NOMO-1 (cell line): ENCODE results near the gene ITPR2.
"Not testable (repeated sequence)": the region's sequence is repeated elsewhere in the genome, so short reads cannot be mapped to it uniquely, and the experiment has no call there.

Experiments used
- DNase-seq, 2 experiments: peaks; one replicate each; lab custom pipeline; 2025; ENCODE audit not compliant: unreplicated experiment in 2 of 2; lab: John Stamatoyannopoulos, UW

ITPR2 gene

GRCh38 chr12:26636710-26637328 lies 196.2 kb downstream of the ITPR2 start:
- DNase-seq, result no peak

DNA sequence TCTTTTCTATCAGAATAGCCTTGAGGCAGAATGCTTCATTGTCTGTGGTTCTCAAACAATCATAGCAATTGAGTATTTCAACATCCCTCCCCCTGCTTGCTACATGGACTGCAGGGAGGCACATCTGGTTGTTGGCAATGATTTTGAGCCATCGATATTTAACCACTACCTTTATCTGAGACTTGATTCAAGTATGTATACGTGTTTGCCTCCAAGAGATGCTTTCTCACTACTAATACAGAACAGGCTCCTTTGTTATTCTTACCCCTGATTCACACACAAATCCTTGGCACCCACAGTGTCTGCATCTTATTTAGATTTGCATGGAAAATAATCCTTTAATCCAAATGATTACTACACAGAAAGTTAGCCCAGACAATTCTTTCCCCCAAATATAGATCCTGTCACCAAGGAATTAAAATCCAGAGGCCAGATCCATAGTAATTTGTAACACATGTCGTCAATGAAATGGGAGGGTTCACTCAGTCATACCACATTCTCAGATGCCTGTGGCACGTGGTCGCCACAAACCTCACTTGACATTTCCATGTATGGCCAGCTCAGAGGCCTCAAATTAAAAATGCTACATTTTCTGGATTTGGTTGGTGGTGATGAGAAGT lies 199.3 kb downstream of the ITPR2 start:
- no peak for DNase-seq

DNA sequence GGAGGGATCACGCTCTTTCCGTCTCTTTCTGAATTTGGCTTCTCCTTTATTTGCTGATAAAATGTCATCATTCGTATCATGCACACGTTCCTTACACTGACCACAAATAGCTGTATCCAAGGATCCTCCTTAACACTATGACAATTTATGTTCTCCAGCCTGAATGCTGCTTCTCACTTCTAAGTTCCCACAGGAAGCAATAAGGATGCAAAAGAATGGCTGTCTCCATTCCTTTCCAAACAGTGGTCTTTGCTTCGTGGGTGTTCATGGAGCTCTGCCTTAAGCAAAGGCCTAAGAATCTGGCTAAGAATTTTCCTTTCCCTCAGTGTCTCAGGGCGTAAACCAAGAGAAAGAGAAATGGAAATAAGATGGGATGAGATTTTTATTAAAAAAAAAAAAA lies 200.2 kb downstream of the ITPR2 start:
- no peak for DNase-seq

DNA sequence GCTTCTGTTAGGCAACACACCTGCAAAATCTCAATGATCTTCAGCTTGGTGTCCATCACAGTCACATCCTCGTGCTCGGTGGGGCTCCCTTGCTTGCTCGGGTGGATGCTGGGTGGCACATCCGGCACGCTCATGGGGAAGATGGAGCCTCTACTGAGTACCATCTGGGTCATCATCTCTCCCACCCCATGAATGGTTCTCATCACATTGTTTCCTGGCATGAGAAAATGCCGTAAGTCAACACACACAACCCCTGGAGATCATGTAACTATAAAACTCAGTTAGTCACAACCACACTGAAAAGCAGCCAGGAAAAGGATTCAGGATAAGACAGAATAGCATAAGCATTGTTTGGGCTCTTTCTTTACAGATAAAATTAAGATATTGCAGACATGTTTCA lies 201.1 kb downstream of the ITPR2 start:
- no peak for DNase-seq

DNA sequence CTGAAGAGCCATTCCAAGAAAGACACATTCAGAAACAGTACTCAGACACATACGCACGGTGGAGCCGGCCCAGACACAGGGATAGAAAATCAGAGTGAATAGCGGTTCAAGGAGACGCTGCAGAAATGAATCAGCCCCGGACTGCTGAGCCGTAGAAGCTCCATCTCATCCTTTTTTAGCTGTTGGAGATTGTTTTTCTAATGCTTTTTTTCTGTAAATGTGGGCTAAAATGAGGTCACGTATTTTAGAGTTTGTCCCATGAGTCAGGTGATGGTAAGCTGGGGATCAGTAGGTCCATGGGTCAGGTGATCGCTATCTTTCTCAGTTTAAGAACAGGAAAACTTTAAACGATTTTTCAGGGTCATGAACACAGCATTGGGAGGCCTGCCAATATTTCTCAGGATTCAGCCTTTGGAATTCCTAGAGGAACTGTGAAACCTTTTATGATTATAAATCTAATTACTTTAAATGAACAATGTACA lies 202.4 kb downstream of the ITPR2 start:
- DNase-seq, result no peak

GRCh38 chr12:26629864-26630263 lies 203.1 kb downstream of the ITPR2 start:
- DNase-seq, result no peak

GRCh38 chr12:26628234-26628633 lies 204.8 kb downstream of the ITPR2 start:
- DNase-seq, result no peak

DNA sequence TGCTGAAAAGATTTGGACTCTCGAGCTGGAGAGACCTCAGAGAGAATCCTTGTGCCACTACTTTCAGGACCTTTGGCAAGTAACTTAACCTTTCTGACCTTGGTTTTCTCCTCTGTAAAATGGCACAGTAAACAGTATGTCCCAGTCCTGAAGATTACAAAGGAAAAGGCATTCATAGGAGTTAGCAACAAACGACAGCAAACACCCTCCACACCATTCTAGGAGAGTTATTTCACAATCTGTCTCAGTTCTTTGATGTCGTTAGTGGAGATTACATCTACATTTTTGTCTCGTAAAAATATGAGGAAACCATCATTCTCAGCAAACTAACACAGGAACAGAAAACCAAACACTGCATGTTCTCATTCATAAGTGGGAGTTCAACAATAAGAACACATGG lies 205.7 kb downstream of the ITPR2 start:
- no peak for DNase-seq

GRCh38 chr12:26623136-26623535 lies 209.9 kb downstream of the ITPR2 start:
- DNase-seq, result no peak

GRCh38 chr12:26622601-26623000 lies 210.4 kb downstream of the ITPR2 start:
- DNase-seq, result no peak

- no peak for DNase-seq
These were observed 211.1 kb downstream of the ITPR2 start for GRCh38 chr12:26621932-26622331.

DNA sequence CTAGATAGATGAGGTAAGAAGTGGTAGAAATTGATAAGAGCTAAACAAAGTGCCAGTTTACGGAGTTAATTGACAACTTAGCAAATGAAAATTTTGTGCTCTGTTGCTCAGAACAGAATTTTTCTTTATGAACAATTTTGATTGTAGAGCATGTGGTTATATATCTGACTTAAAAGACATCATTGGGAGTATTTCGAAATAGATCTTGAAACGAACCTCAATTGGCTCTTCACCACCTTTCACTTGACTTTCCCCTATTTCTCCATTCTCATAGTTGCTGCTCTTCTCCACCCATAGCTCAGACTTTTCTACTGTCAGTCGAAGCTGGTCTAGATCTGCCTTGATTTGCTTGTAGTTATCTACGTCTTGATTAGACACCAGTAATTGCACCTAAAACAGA lies 212.1 kb downstream of the ITPR2 start:
- DNase-seq, result no peak

DNA sequence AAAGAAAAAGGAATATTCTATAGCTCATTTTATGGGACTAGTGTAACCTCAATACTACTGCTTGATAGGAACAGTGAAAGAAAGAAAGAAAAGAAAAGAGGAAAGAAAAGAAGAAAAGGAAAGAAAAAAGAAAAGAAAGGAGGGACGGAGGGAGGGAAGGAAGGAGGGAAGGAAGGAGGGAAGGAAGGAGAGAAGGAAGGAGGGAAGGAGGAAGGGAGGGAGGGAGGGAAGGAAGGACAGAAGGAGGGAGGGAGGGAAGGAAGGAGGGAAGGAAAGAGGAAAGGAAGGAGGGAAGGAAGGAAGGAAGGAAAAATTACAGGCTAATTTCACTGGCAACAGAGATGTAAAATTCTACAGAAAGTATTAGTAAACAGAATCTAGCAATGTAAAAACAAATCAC lies 215.5 kb downstream of the ITPR2 start:
- DNase-seq, result no peak

DNA sequence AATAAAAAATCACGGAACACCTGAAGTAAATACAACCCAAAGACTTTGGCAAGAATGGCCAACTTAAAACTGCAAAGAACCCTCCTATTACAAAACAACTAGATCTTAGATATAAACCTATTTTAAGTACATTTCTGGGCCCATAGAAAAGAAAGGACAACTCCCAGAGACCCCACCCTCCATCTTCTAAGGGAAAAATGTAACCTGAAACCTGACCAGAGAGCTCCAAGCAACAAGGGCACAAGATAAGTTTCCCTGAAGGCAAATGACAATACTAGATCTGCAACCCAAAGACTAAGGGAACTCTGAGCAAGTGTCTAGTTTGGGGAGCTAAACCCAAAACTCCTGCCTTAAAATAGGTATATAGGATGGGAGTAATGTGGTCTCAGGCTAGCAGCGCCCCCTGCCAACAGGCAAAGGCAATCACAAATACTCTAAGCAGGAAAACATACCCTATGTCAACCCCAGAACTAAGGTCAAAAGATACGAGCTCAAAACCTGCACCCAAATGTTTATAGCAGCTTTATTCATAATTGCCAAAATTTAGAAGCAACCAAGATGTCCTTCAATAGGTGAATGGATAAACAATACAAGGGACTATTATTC lies 218.9 kb downstream of the ITPR2 start:
- peak in 1 of 2 experiments; percentile 33 for DNase-seq

- DNase-seq, result no peak
These were observed 220.8 kb downstream of the ITPR2 start for GRCh38 chr12:26612203-26612602.

DNA sequence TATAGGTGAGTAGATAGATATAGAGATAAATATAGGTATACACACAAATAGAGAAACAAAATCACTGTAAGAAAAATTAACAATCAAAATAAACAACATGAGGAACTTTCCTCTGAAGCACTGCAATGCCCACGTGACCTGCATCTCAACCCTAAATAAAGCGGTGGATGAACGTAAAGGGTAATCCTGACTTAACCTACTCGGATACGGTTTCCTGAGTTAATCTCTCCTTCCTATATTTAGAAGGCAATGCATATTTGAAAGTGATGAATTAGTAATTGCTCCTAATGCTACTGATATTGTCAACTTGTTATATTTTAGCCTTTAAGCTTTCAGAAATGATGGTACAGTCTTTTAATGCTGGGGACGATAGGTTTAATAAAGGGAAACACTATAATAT lies 221.4 kb downstream of the ITPR2 start:
- no peak for DNase-seq

DNA sequence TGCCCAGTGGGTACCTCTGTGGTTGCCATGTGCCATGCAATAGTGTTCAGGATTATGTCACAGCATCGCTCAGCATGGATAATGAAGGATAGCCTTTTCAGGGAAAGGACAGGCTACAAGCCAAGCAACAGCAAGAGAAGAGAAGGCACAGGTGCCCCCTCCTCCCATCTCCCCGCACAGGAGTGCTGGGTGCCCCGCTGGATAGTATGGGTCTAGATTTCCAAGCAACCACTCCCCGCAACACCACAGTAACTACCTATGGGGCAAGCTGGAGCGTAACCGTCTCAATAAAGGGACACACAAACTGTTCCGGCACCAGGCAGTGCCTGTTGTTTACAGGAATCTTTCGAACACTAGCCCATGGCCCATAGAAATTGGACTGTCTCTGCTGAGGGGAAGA lies 222.2 kb downstream of the ITPR2 start:
- no peak for DNase-seq

- DNase-seq, result no peak
These were observed 223.0 kb downstream of the ITPR2 start for GRCh38 chr12:26609986-26610385.

GRCh38 chr12:26608706-26609105 lies 224.3 kb downstream of the ITPR2 start:
- DNase-seq, result no peak

- no peak for DNase-seq
These were observed 224.7 kb downstream of the ITPR2 start for GRCh38 chr12:26608273-26608672.

- DNase-seq, result no peak
These were observed 226.1 kb downstream of the ITPR2 start for GRCh38 chr12:26606911-26607310.

DNA sequence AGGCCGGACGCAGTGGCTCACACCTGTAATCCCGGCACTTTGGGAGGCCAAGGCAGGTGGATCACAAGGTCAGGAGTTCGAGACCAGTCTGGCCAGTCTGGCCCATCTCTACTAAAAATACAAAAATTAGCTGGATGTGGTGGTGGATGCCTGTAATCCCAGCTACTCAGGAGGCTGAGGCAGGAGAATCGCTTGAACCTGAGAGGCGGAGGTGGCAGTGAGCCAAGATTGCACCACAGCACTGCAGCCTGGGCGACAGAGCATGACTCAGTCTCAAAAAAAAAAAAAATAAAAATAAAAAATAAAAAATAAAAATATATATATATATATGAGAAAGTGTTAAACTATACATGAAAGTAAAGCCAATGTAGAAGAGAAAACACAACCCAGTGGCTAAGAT lies 228.2 kb downstream of the ITPR2 start:
- DNase-seq, result not testable (repeated sequence)
